GM12892 (cell line): ENCODE results near the gene IL20RA.

Source experiments
- POLR2A ChIP-seq: IDR thresholded peaks from 2 replicates; pipeline ENCODE4 v1.6.1; 2011; ENCODE audit warnings: low read depth, low read length, control low read depth
- POLR2AphosphoS5 ChIP-seq: IDR thresholded peaks from 2 replicates; pipeline ENCODE4 v1.6.1; 2011; ENCODE audit warnings: low read depth, low read length, control low read depth

- TF ChIP-seq POLR2A (no peak), POLR2AphosphoS5 (no peak)
These were observed 39.7 kb downstream of the IL20RA start for GRCh38 chr6:137005073-137005472.
